ENCODE measurements around the gene CFAP54.

The CFAP54 gene

DNA sequence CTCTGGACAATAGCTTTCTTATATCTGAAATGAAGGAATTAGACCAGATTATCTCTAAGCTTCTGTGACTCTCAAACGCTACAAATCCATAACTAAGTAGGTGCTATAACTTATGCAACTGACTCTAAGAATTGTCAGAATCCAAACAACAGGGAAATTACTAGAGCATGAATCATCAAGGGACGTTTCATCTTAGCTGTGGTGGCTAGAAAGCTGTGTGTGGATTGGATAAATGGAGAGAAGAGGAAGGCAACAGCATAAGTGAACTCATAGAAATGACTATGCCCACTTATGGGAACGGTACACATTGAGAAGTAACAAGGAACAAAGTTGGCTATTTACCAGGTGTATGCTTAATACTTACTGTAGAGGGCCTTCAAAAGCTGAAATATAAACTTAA is 321.7 kb downstream of the CFAP54 start:
- ChIA-PET POLR2A (ENCODE audit: low non-redundant PET) (interaction anchor here (0.7 kb wide), 1 partner anchor 17 kb away, joined by 3 read pairs; no protein-coding TSS in a partner anchor), CTCF (no interaction called here)
- H3K27ac ChIP-seq: no peak overlapping the region
- peak; percentile 41 for DNase-seq (ENCODE audit: low spot score)
- no peak for TF ChIP-seq CTCF (conservative IDR thresholded peaks at IDR 0.05; ENCODE audit: low read depth)

GRCh38 chr12:96812153-96812552 is 322.8 kb downstream of the CFAP54 start:
- no peak for TF ChIP-seq CTCF (conservative IDR thresholded peaks at IDR 0.05; ENCODE audit: low read depth)
- ChIA-PET CTCF (no interaction called here), POLR2A (ENCODE audit: low non-redundant PET) (no interaction called here)
- H3K27ac ChIP-seq: no peak overlapping the region
- DNase-seq (ENCODE audit: low spot score): no peak

DNA sequence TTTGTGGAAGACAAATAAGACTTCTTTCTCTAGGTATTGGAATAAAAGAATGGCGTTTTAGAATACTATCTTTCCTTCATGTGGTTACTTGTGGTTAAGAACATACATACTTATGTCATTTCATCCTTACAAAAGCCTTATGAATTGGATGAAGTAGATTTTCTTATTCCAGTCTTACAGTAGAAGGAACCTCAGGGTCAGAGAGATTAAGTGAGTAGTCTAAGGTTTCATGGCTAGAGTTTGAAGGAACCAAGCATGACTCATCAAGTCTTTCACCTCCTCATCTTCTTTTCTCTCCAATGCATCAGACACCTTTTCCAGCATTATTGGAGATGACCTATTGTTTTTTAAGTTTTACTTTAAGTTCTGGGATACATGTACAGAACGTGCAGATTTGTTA is 324.8 kb downstream of the CFAP54 start:
- POLR2A ChIA-PET (ENCODE audit: low non-redundant PET): no interaction called here
- CTCF ChIA-PET: no interaction called here
- no peak overlapping the region for H3K27ac ChIP-seq
- no peak for DNase-seq (ENCODE audit: low spot score)
- TF ChIP-seq CTCF (conservative IDR thresholded peaks at IDR 0.05; ENCODE audit: low read depth): no peak

DNA sequence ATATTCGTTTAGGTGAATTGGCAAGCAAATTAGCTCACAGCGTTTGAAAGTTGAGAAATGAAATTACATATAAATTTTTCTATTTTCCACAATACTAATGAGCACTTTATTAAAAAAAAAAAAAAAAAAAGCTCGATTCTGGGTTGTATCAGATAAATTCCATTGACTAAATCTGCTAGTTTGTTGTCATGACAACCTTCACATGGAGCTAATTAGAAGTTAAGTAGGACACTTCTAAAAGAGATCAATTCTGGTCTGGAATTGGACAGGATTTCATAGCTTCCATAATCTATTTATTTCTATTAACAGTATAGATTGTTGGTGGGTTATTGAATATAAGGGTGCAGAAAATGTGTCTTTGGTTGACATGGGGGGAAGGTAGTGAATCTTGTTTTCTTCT is 332.2 kb downstream of the CFAP54 start:
- H3K27ac ChIP-seq: no peak overlapping the region
- no peak for DNase-seq (ENCODE audit: low spot score)
- CTCF ChIA-PET: interaction anchor here (0.5 kb wide), 1 partner anchor 32 kb away, joined by 4 read pairs; no protein-coding TSS in a partner anchor
- POLR2A ChIA-PET (ENCODE audit: low non-redundant PET): no interaction called here
- no peak for TF ChIP-seq CTCF (conservative IDR thresholded peaks at IDR 0.05; ENCODE audit: low read depth)

DNA sequence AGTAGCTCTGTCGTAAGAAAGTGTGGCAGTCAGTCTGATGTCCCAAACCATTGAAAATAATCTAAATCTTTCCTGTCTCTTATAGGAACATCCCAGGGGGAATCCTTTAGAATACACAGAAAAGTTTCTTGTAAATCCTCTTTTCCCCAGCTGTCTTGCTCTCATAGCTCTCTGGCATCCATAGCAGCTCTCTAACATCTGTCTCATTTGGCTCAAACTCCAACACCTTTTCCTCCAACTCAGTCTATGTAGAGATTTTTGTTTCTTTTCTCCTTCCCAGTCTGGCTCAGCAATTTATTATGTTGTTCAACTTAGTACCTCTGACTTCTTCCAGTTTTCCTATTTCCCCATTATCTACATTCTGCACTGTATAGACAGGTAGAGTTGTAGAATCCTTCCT is 333.3 kb downstream of the CFAP54 start:
- DNase-seq (ENCODE audit: low spot score): no peak
- ChIA-PET CTCF (no interaction called here), POLR2A (ENCODE audit: low non-redundant PET) (no interaction called here)
- no peak for TF ChIP-seq CTCF (conservative IDR thresholded peaks at IDR 0.05; ENCODE audit: low read depth)
- no peak overlapping the region for H3K27ac ChIP-seq

DNA sequence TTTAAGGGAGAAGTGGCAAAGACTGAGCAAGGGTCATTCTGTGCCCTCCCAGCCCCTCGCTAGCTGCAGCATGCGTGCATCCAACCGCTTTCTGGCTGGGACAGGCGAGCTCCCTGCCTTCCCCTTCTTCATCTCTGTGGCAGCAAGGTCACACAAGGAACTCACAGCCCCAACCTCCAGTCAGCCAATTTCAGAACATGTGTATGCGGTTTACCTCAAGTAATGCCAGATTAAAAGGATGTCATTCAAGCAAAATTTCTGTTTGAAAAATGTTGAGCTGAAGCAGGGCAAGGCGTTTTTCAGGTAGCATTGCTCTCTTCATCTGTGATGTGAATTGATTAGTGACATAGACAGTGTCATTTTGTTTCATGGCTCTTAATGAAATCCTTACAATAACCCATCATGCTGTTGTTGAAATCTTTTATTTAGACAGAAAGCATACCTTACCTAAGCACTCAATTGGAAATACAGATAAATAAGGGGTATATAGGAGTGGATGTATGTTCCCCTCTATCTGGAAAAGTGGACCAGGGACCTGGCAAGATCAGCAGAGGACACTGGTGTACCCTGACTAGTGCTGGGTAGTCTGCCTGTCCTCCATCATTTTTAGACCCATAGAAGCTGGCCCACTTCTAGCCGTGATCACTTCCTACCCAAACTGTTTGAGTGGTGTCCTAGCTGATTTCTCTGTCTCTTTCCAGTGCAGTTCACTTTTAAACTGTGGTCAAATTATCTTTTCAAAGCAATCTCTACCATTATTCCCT is 334.9 kb downstream of the CFAP54 start:
- no peak for TF ChIP-seq CTCF (conservative IDR thresholded peaks at IDR 0.05; ENCODE audit: low read depth)
- DNase-seq (ENCODE audit: low spot score): no peak
- ChIA-PET CTCF (interaction anchor here (0.6 kb wide), 1 partner anchor 867 kb away, joined by 4 read pairs; no protein-coding TSS in a partner anchor), POLR2A (ENCODE audit: low non-redundant PET) (no interaction called here)
- H3K27ac ChIP-seq: no peak overlapping the region
